Vagina (tissue), 2 donors: ENCODE data around the gene ARHGDIG.

Experiments used
- POLR2A ChIP-seq, 2 donors: fragments of 450-650 bp; IDR thresholded peaks; one replicate each; pipeline ENCODE4 v1.6.1; 2017; ENCODE audit warnings: antibody characterized with exemption in 2 of 2, mild to moderate bottlenecking in 2 of 2, moderate library complexity in 2 of 2
- TF ChIP-seq, protein P1 (sequence below), 3 experiments: fragments of 450-650 bp in 2 of 3; fragments of 200-600 bp in 1 of 3; sonication (generic) in 1 of 3; IDR thresholded peaks; one replicate each; pipeline ENCODE4 v1.5.1; 2017 to 2019; ENCODE audit warnings: antibody characterized with exemption in 3 of 3, mild to moderate bottlenecking in 2 of 3, moderate library complexity in 2 of 3

DNA sequence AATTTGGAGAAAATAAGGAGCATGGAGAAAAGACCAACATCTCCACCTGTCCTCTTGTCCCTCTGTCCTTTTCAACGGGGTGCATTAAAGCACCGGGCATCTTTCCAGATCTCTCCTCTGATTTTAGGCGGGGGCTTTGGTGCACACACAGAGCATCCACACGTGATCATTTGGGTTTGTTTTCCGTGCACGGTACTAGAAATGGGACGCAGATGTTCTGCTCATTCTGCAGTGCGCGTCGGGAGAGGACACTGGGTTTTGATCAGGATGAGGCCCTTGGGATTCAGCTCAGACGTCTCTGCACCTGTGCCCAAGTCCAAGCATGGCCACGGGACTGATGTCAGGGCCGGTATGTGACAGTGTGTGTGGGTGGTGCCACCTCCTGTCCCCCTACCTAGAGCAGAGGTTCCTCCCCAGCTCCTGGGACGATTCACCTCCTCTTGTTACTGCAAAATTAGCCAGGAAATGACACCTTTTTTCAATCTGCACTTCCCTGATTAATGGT lies 34.5 kb downstream of the ARHGDIG start:
- TF ChIP-seq, protein P1, sequence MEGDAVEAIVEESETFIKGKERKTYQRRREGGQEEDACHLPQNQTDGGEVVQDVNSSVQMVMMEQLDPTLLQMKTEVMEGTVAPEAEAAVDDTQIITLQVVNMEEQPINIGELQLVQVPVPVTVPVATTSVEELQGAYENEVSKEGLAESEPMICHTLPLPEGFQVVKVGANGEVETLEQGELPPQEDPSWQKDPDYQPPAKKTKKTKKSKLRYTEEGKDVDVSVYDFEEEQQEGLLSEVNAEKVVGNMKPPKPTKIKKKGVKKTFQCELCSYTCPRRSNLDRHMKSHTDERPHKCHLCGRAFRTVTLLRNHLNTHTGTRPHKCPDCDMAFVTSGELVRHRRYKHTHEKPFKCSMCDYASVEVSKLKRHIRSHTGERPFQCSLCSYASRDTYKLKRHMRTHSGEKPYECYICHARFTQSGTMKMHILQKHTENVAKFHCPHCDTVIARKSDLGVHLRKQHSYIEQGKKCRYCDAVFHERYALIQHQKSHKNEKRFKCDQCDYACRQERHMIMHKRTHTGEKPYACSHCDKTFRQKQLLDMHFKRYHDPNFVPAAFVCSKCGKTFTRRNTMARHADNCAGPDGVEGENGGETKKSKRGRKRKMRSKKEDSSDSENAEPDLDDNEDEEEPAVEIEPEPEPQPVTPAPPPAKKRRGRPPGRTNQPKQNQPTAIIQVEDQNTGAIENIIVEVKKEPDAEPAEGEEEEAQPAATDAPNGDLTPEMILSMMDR (IDR thresholded peaks at IDR 0.05): no peak
- no peak for TF ChIP-seq POLR2A (IDR thresholded peaks at IDR 0.05)
